ENCODE measurements around the gene LYPD6.

Gene LYPD6

GRCh38 chr2:149344105-149344504 lies 13.7 kb downstream of the LYPD6 start:
- in situ Hi-C loops (cut with MboI; ENCODE audit: low sequenced_read_pairs): no loop called here

DNA sequence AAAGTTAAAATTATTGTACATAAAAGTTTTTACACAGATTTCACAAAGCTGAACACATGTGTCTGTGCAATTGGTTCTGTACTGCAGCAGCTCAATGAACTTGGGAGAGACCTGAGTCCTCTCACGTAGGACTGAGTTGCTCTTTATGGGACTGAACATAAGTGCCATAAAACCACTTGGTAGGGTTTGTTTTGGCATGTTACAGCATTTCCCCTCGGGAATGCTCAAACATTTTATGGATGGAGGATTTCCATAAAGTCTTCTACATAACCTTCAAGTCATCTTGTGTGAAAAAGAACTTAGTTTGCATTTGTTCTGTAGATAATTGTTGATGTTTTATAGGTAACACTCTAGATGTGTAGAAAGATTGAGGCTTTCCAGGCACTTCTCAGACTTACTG lies 15.9 kb downstream of the LYPD6 start:
- in situ Hi-C loops (cut with MboI; ENCODE audit: low sequenced_read_pairs): no loop called here

DNA sequence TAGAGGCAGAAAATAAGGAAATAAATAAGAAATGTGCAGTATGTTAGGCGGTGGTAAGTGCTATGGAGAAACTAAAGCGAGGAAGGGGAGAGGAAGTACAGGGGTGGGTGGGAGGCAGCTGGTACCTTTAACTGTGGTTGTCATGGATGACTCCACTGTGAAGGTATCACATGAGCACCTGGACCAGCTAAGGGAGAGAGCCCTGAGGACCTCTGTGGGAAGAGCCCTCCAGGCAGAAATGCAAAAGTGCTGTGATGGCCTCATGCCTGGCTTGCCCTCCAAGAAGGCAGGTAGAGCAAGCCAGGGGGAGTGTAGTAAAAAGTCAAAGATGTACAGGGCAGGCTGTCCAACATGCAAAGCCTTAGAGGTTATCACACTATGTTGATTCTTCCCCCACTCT lies 17.9 kb downstream of the LYPD6 start:
- in situ Hi-C loops (cut with MboI; ENCODE audit: low sequenced_read_pairs): no loop called here

DNA sequence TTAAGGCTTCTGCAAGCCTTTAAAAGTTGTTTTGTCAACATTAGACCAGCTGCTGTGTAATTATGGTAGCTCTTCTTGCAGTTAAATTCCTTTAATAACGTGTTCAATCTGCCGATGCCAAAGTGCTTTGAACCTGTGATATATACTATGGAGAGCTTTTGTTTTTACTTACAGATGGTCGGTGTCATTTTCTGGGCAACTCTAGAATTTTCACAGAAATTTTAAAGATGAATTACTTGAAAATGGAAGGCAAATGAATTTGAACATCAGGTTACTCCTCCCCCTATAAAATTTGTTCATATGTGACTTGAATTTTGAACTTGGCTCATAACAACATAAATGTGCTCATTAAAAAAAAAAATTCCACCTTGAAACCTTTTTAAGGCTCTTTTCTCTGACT lies 23.0 kb downstream of the LYPD6 start:
- in situ Hi-C loops (cut with MboI; ENCODE audit: low sequenced_read_pairs): no loop called here

GRCh38 chr2:149355716-149356422 lies 25.5 kb downstream of the LYPD6 start:
- in situ Hi-C loops (cut with MboI; ENCODE audit: low sequenced_read_pairs): no loop called here

- in situ Hi-C loops (cut with MboI; ENCODE audit: low sequenced_read_pairs): no loop called here
Measured at GRCh38 chr2:149357058-149357457, 26.7 kb downstream of the LYPD6 start.

- in situ Hi-C loops (cut with MboI; ENCODE audit: low sequenced_read_pairs): no loop called here
Measured at GRCh38 chr2:149360106-149360505, 29.7 kb downstream of the LYPD6 start.

GRCh38 chr2:149363958-149364357 lies 33.6 kb downstream of the LYPD6 start:
- in situ Hi-C loops (cut with MboI; ENCODE audit: low sequenced_read_pairs): no loop called here

DNA sequence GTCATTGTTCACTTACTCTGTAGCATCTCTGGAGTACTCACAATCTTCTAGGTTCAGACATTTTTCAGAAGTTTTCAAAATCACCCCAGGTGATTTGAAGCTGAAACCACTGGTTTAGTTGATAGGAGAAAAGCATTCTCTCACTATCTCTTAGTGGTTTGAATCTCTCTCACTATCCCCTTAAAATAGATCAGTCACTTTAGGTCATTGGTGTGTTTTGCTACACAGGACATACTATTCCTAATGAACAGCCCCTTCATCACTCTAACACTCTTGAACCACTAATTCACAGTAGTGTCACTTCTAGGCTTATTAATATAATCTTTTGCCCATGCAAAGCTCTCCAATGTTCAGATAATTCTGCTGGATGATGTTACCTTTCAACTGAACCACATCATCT lies 34.5 kb downstream of the LYPD6 start:
- in situ Hi-C loops (cut with MboI; ENCODE audit: low sequenced_read_pairs): no loop called here

- in situ Hi-C loops (cut with MboI; ENCODE audit: low sequenced_read_pairs): no loop called here
Measured at GRCh38 chr2:149365931-149366583, 35.7 kb downstream of the LYPD6 start.

DNA sequence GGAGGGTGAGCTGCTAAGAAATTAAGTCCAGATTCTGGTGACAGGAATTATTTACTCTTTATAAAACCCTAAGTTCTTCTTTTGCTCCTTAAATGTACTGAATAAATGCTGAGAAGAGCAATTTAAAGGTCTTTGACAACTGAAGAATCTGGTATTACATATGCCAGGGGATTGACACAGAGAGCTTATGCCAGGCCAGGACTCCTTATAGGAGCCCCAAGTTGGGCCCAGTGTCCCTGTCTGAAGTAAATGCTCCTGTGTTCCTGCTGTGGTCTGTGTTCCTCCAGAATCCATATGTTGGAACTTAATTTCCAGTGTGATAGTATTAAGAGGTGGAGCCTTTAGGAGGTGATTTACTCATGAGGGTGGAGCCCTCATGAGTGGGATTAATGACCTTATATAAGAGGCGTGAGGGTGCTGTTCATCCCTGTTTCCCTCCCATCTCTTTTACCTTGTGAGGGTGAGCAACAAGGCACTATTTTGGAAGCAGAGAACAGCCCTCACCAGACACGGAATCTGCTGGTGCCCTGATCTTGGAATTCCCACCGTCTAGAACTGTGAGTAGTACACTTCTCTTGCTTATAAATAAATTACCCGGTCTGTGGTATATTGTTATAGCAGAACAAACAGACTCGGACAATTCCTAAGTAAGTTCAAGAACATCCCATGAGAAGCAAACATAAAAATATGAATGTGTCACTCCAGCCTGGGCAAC lies 39.8 kb downstream of the LYPD6 start:
- in situ Hi-C loops (cut with MboI; ENCODE audit: low sequenced_read_pairs): no loop called here

DNA sequence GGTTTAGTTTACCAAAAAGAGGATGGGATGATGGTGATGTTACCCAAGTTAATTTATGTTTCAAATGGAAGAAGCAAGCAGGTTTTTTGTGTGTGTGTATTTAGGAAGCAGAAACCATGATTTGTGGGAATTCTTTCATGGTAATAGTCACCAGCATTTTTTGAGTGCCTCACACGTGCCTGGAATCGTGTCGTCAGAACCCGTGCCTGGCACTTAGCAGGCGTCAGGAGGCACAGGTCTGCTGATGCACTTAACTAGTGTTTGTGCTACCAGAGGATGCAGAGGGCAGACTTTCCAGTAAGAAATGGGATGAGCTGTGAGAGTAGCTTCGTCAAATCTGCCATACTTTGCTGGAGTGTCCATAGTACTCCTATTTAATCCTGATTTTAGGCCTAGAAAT lies 41.1 kb downstream of the LYPD6 start:
- in situ Hi-C loops (cut with MboI; ENCODE audit: low sequenced_read_pairs): no loop called here

DNA sequence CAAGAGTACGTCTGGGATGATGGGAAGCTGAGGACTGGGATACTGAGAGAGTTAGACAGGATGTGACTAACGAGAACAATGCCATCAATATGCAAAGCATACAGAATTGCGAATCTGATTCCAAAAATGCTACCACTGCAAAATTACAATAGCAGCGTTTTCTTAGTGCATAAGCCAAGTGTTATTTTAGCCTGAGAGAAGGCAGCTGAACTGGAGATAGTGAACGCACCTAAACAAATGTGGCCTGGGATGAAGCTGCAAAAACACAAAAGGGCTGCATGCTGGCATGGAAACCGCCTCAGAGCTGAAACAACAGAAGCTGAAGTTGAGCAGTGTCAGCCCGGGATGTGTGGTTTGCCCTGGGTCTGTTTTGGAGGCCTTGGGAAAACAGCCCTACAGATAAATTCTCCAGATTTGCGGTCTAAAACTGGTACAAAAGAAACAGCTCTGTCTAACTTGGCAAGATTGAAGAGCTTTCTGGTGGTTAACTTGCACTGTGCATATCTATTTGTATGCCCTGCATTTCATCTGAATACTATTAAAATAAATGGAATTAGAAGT lies 45.5 kb downstream of the LYPD6 start:
- in situ Hi-C loops (cut with MboI; ENCODE audit: low sequenced_read_pairs): no loop called here

DNA sequence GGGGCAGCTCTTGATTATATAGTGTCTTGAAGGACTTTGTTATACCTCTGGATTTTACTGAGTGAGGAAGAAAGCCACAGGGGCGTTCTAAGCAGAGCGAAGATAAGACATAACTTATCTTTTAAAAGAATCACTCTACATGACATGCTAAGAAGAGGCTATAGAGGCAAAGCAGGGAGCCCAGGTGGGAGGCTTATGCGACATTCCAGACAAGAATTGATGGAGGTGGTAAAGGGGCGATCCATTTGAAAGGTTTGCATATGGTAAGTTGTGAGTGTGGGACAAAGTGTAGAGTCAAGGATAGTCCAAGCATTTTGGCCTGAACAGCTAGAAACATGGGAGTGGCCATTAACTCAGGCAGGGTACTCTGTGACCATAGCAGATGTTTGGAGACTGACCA lies 49.8 kb downstream of the LYPD6 start:
- in situ Hi-C loops (cut with MboI; ENCODE audit: low sequenced_read_pairs): no loop called here

- in situ Hi-C loops (cut with MboI; ENCODE audit: low sequenced_read_pairs): no loop called here
Measured at GRCh38 chr2:149383340-149383739, 53.0 kb downstream of the LYPD6 start.

DNA sequence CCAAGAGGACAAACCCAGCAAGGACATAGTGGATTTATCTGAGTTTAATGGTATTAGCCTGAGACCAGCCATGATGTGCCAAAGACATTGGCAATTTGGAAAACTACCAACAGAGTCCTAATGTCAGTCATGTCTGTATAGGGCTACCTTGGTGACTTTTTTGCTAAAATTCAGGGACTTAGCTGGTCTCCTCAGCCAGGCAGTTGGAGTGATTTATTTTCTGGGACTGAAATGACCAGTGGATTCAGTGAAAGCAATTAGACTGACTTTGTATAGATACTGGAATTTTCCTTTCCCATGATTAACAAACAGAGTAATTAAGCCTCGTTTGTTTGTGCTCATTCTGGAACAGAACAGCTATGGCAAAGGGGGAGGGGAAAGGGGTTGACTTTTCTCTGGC lies 55.0 kb downstream of the LYPD6 start:
- in situ Hi-C loops (cut with MboI; ENCODE audit: low sequenced_read_pairs): no loop called here

DNA sequence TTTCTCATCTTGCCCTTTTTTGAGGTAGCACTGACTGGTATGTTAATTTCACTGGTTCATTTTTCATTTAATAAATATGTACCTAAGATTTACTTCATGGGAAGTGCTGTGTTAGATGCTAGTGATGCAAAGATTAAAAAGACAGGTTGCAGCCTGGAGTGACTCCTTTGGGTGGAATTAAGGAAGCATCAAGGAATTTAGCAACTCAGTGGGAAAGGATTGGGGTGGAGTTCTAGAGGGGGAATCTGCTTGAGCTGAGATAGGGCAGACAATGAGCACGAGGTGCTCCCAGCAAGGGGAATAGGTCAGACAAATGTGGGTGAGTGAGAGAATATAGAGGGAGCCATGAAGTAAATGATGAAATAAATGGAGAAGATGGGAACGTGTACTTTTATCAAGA lies 57.0 kb downstream of the LYPD6 start:
- in situ Hi-C loops (cut with MboI; ENCODE audit: low sequenced_read_pairs): no loop called here

DNA sequence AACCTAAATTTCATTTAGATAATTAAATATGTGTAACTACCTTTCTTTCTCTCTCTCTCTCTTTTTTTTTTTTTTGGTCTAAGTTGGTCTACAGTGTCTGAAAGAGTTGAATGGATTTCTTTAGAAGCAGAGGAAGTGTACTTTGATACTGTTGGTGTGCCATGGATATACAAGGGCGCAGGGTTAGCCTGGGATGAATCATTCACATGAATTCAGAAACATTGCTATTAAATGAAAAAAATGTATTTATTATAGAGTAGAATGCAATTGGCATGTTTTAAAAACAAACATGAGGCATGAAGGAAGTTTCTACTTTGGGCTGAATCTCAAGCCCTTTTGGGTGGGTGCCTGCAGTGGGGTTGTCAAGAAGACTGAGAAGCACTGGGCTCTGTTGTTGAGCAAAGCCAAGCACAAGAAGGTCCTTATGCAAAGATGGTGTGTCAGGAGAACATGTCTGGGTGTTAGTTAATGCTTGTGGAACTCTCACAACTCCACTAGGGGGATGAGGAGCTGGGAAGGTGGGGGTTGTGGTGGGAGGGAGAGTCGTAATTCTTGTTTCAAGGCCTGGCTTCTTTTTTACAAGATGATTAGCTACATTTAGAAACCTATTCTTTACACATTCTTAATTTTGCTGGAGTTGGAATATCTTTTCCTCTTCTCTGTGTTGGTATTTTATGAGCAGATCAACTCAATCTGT lies 57.9 kb downstream of the LYPD6 start:
- in situ Hi-C loops (cut with MboI; ENCODE audit: low sequenced_read_pairs): no loop called here

DNA sequence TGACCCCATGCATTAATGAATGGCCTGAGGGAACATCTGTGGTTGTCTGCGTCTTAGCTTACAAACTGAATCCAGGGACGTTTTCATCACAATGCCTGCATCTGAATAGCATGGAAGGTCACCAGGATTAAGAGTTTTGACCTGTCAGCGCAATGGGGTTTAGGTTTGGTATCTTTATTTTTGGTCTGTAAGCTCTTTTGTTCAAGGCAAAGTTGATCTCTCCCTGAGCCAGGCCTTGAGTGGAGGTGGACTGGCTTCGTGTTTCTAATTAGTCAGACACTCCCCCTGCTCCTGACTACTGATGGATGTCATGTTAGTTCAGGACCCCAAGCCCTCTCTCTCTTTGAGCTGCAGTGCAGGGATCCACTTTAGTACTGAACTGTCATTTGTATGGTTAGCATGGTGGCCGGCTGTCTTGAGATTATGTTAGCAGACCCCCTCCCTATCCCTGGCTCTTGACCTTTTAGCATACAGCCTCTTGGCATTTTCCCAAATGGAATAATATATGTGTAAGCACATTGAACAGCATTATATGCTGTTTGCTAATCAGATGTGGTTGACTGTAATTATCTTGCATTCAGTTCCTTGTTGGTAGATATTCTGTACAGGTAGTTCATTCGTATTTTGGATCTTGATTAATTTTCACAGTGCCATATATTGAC lies 59.2 kb downstream of the LYPD6 start:
- in situ Hi-C loops (cut with MboI; ENCODE audit: low sequenced_read_pairs): no loop called here

DNA sequence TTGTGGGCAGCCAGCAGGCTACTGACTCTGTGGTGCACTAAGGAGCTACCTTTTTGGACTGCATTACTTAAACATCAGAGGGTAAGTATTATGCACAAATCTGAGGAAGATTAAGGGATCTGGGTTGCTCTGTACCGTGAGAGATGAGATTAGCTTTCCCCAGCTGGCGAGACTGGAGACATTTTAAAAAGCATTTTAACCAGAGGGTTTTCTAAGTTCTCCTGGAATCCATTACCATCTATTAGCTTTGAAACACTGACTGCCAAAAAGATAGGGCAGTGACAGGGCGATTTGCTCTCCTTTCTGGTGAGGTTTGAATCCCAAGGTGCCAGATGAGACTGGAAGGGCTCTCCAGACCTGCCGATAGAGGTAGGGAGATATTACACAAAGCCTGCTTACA lies 63.2 kb downstream of the LYPD6 start:
- in situ Hi-C loops (cut with MboI; ENCODE audit: low sequenced_read_pairs): no loop called here

DNA sequence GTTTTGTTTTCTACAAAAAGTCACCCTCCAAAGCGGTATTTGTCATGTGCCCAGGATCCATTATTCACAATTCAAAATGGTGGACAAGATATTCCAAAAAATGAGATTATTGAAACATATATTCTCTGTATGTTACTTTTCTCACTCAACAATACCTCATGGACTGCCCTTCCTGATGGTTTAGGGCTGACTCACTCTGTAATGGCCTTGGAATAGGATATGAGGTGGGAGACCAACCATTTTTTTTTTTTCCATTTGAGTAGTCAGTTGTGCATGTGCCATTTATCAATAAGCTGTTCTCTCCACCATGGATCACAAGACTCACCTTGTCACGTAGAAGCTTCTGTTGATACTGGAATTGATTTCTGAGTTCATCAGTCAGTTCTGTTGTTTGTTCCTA lies 64.5 kb downstream of the LYPD6 start:
- in situ Hi-C loops (cut with MboI; ENCODE audit: low sequenced_read_pairs): no loop called here

All from HL-60/S4 (cell line).